Suprapubic skin (tissue), 3 donors: ENCODE results near the gene ECM1.

Experiments
- POLR2AphosphoS5 ChIP-seq, 3 donors: sonication (generic); formaldehyde crosslinking; IDR thresholded peaks; one replicate each; pipeline ENCODE4 v1.6.1; 2017; ENCODE audit warnings: antibody characterized with exemption in 3 of 3
- TF ChIP-seq, protein P1 (sequence below), 2 donors: fragments of 200-600 bp in 1 of 2; fragments of 450-650 bp in 1 of 2; sonication (generic) in 1 of 2; IDR thresholded peaks; one replicate each; pipeline ENCODE4 v1.5.1; 2016 to 2019; ENCODE audit warnings: antibody characterized with exemption in 2 of 2, mild to moderate bottlenecking in 1 of 2, moderate library complexity in 1 of 2

DNA sequence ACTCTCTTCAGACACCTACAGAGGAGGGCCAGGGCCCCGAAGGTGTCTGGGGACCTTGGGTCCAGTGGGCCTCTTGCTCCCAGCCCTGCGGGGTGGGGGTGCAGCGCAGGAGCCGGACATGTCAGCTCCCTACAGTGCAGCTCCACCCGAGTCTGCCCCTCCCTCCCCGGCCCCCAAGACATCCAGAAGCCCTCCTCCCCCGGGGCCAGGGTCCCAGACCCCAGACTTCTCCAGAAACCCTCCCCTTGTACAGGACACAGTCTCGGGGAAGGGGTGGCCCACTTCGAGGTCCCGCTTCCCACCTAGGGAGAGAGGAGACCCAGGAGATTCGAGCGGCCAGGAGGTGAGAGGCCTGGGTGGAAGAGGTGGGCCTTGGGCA, 45.0 kb downstream of the ECM1 start:
- TF ChIP-seq, protein P1, sequence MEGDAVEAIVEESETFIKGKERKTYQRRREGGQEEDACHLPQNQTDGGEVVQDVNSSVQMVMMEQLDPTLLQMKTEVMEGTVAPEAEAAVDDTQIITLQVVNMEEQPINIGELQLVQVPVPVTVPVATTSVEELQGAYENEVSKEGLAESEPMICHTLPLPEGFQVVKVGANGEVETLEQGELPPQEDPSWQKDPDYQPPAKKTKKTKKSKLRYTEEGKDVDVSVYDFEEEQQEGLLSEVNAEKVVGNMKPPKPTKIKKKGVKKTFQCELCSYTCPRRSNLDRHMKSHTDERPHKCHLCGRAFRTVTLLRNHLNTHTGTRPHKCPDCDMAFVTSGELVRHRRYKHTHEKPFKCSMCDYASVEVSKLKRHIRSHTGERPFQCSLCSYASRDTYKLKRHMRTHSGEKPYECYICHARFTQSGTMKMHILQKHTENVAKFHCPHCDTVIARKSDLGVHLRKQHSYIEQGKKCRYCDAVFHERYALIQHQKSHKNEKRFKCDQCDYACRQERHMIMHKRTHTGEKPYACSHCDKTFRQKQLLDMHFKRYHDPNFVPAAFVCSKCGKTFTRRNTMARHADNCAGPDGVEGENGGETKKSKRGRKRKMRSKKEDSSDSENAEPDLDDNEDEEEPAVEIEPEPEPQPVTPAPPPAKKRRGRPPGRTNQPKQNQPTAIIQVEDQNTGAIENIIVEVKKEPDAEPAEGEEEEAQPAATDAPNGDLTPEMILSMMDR (IDR thresholded peaks at IDR 0.05) = no peak
- TF ChIP-seq POLR2AphosphoS5 (IDR thresholded peaks at IDR 0.05) = no peak
